H1 (cell line): ENCODE results near the gene ABCC6. TPM values are rescaled to one million over a fixed set of nuclear protein-coding genes. Genes with fewer than 3 reads are reported as not detected.

ENCODE experiments used
- CEBPB ChIP-seq: IDR thresholded peaks from 2 replicates; pipeline ENCODE4 v1.6.1; 2012; ENCODE audit warnings: low read depth, low read length
- CHD1 ChIP-seq: IDR thresholded peaks from 2 replicates; pipeline ENCODE4 v1.6.1; 2012; ENCODE audit warnings: low read depth, low read length, improper control_type of control experiment
- POLR2AphosphoS5 ChIP-seq: IDR thresholded peaks from 2 replicates; pipeline ENCODE4 v1.6.1; 2011; ENCODE audit warnings: low read depth, low read length
- RFX5 ChIP-seq: IDR thresholded peaks from 2 replicates; pipeline ENCODE4 v1.6.1; 2011; ENCODE audit warnings: low read depth, low read length, improper control_type of control experiment, borderline replicate concordance
- YY1 ChIP-seq: IDR thresholded peaks from 2 replicates; pipeline ENCODE4 v1.6.1; 2011; ENCODE audit warnings: low read depth, mild to moderate bottlenecking, low read length
- polyA plus RNA-seq, 7 experiments: library from polyadenylated mRNA; depleted of rRNA in 3 of 7; stranded (reverse) in 5 of 7; unstranded in 2 of 7; fragments of >200 nt in 5 of 7; fragments of 200-250 nt in 2 of 7; gene quantifications; 1 replicate in 5 of 7; 2 replicates in 1 of 7; 4 replicates in 1 of 7; pipeline versions ENCODE4 v1.2.1 to v1.2.3, GENCODE V29; 2011 to 2013; ENCODE audit warnings: missing spikeins in 2 of 7, mixed read lengths in 2 of 7
- total RNA-seq: library from RNA; stranded (reverse); fragmentation: NEBNext Ultra II Directional; extraction: Animal tissue kit (Norgen Biotek cat#: 25700); gene quantifications from 2 replicates; pipeline ENCODE4 v1.2.1, GENCODE V29; 2021
- TF ChIP-seq, protein P1 (sequence below): IDR thresholded peaks from 2 replicates; pipeline ENCODE4 v1.6.1; 2011; ENCODE audit warnings: low read length, improper control_type of control experiment

ABCC6 gene
- total and polyA plus RNA-seq, 2 of the 8 experiments (the other 6 are each of a cell fraction or from before 2014, with no cell fraction given), result 1.6 to 1.8 TPM

DNA sequence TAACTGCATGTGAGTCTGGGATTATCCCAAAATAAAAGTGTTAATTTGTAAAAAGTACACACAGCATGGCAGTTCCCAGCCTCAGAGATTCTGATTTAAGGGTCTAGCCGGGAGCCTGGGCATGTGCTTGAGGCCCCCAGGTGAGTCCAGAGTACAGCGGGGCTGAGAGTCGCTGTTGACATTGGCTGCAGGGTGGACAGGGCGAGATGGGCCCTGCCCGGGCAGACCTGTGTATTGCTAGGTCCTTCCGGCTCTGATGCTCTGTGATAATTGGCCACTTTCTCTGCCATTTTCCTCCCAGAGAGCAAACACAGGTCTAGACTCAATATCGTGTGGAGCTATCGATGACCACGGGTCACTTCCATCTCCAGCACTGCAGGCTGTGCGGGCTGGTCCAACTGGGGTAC is 73.6 kb downstream of the ABCC6 start (continued):
- TF ChIP-seq, protein P1, sequence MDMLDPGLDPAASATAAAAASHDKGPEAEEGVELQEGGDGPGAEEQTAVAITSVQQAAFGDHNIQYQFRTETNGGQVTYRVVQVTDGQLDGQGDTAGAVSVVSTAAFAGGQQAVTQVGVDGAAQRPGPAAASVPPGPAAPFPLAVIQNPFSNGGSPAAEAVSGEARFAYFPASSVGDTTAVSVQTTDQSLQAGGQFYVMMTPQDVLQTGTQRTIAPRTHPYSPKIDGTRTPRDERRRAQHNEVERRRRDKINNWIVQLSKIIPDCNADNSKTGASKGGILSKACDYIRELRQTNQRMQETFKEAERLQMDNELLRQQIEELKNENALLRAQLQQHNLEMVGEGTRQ, result no peak
- TF ChIP-seq YY1 (no peak), RFX5 (no peak), CHD1 (no peak), CEBPB (no peak), POLR2AphosphoS5 (no peak)
